ENCODE measurements around the gene LCE1C.

The LCE1C gene

GRCh38 chr1:152806576-152806975, at the start of gene LCE1C:
TSS of gene LCE1C (minus strand) at chr1:152806651. CDS start at chr1:152805478, 1,173 bp downstream.
- no peak for DNase-seq (ENCODE audit: low read depth, low spot score)

- no peak for DNase-seq (ENCODE audit: low read depth, low spot score)
Observed at GRCh38 chr1:152855661-152856060, 49.2 kb upstream of the LCE1C start.

- no peak for DNase-seq (ENCODE audit: low read depth, low spot score)
Observed at GRCh38 chr1:152842556-152842955, 36.1 kb upstream of the LCE1C start, which contains the start of gene LCE6A. TSS of gene LCE6A (plus strand) at chr1:152842856. CDS start at chr1:152843521, 665 bp downstream.

- no peak for DNase-seq (ENCODE audit: low read depth, low spot score)
Observed at GRCh38 chr1:152836870-152837269, 30.4 kb upstream of the LCE1C start.

GRCh38 chr1:152827173-152827572, 20.7 kb upstream of the LCE1C start, which contains the start of gene LCE1A:
TSS of gene LCE1A (plus strand) at chr1:152827473. CDS start at chr1:152827473, 0 bp downstream.
- no peak for DNase-seq (ENCODE audit: low read depth, low spot score)

GRCh38 chr1:152824964-152825363, 18.5 kb upstream of the LCE1C start:
- no peak for DNase-seq (ENCODE audit: low read depth, low spot score)

GRCh38 chr1:152823294-152823693, 16.8 kb upstream of the LCE1C start:
- DNase-seq (ENCODE audit: low read depth, low spot score): no peak

- DNase-seq (ENCODE audit: low read depth, low spot score): no peak
Observed at GRCh38 chr1:152817309-152817708, 10.9 kb upstream of the LCE1C start.

- no peak for DNase-seq (ENCODE audit: low read depth, low spot score)
Observed at GRCh38 chr1:152811671-152812070, 5.2 kb upstream of the LCE1C start, which contains the start of gene LCE1B. TSS of gene LCE1B (plus strand) at chr1:152811971. CDS start at chr1:152812447, 476 bp downstream.

- DNase-seq (ENCODE audit: low read depth, low spot score): no peak
Observed at GRCh38 chr1:152811050-152811449, 4.6 kb upstream of the LCE1C start.

- DNase-seq (ENCODE audit: low read depth, low spot score): no peak
Observed at GRCh38 chr1:152801333-152801732, 5.1 kb downstream of the LCE1C start.

- DNase-seq (ENCODE audit: low read depth, low spot score): no peak
Observed at GRCh38 chr1:152796421-152796820, 10.0 kb downstream of the LCE1C start, which contains the start of gene LCE1D. TSS of gene LCE1D (plus strand) at chr1:152796721. CDS start at chr1:152797795, 1,074 bp downstream.

GRCh38 chr1:152795686-152796085, 10.8 kb downstream of the LCE1C start:
- DNase-seq (ENCODE audit: low read depth, low spot score): no peak

- no peak for DNase-seq (ENCODE audit: low read depth, low spot score)
Observed at GRCh38 chr1:152786077-152786476, 20.4 kb downstream of the LCE1C start, which contains the start of gene LCE1E. TSS of gene LCE1E (plus strand) at chr1:152786257. CDS start at chr1:152787300, 1,043 bp downstream.

- no peak for DNase-seq (ENCODE audit: low read depth, low spot score)
Observed at GRCh38 chr1:152783095-152783494, 23.4 kb downstream of the LCE1C start.

- no peak for DNase-seq (ENCODE audit: low read depth, low spot score)
Observed at GRCh38 chr1:152777510-152778137, 28.8 kb downstream of the LCE1C start.

GRCh38 chr1:152776361-152776760, 30.1 kb downstream of the LCE1C start:
- no peak for DNase-seq (ENCODE audit: low read depth, low spot score)

GRCh38 chr1:152774875-152775274, 31.6 kb downstream of the LCE1C start, which contains the start of gene LCE1F:
TSS of gene LCE1F (plus strand) at chr1:152775140. CDS start at chr1:152776372, 1,232 bp downstream.
- no peak for DNase-seq (ENCODE audit: low read depth, low spot score)

- no peak for DNase-seq (ENCODE audit: low read depth, low spot score)
Observed at GRCh38 chr1:152770411-152770810, 36.0 kb downstream of the LCE1C start.

- no peak for DNase-seq (ENCODE audit: low read depth, low spot score)
Observed at GRCh38 chr1:152768847-152769533, 37.5 kb downstream of the LCE1C start.

- DNase-seq (ENCODE audit: low read depth, low spot score): no peak
Observed at GRCh38 chr1:152761609-152762213, 44.7 kb downstream of the LCE1C start.

GRCh38 chr1:152760551-152761190, 45.8 kb downstream of the LCE1C start:
- no peak for DNase-seq (ENCODE audit: low read depth, low spot score)
